ENCODE results near the gene CPO.
"Not testable (repeated sequence)": the region's sequence is repeated elsewhere in the genome, so short reads cannot be mapped to it uniquely, and the experiment has no call there.

CPO gene

GRCh38 chr2:206939340-206939739, at the start of gene CPO:
Gene CPO (plus strand): TSS chr2:206939518. CDS start chr2:206939600, 82 bp downstream.
- DNase-seq (ENCODE audit: low read depth in 2 of 2): no peak

- DNase-seq (ENCODE audit: low read depth in 2 of 2): no peak
These were observed 49.1 kb upstream of the CPO start for GRCh38 chr2:206890179-206890578.

GRCh38 chr2:206890926-206891325, 48.4 kb upstream of the CPO start:
- DNase-seq (ENCODE audit: low read depth in 2 of 2): no peak

- no peak for DNase-seq (ENCODE audit: low read depth in 2 of 2)
These were observed 24.2 kb upstream of the CPO start for GRCh38 chr2:206915121-206915520.

- DNase-seq (ENCODE audit: low read depth in 2 of 2): no peak
These were observed 21.1 kb upstream of the CPO start for GRCh38 chr2:206918263-206918662.

- no peak for DNase-seq (ENCODE audit: low read depth in 2 of 2)
These were observed 19.0 kb upstream of the CPO start for GRCh38 chr2:206920310-206920709.

- DNase-seq (ENCODE audit: low read depth in 2 of 2): no peak
These were observed 18.4 kb upstream of the CPO start for GRCh38 chr2:206920951-206921350.

- no peak for DNase-seq (ENCODE audit: low read depth in 2 of 2)
These were observed 17.8 kb upstream of the CPO start for GRCh38 chr2:206921529-206921928.

GRCh38 chr2:206935991-206936842, 3.1 kb upstream of the CPO start:
- no peak for DNase-seq (ENCODE audit: low read depth in 2 of 2)

- no peak for DNase-seq (ENCODE audit: low read depth in 2 of 2)
These were observed 2.5 kb upstream of the CPO start for GRCh38 chr2:206936843-206937230.

GRCh38 chr2:206937555-206937954, 1.8 kb upstream of the CPO start:
- DNase-seq (ENCODE audit: low read depth in 2 of 2): no peak

GRCh38 chr2:206940546-206940945, 1.2 kb downstream of the CPO start:
- no peak for DNase-seq (ENCODE audit: low read depth in 2 of 2)

- DNase-seq (ENCODE audit: low read depth in 2 of 2): no peak
These were observed 3.5 kb downstream of the CPO start for GRCh38 chr2:206942592-206943478.

GRCh38 chr2:206953404-206953803, 14.1 kb downstream of the CPO start:
- not testable (repeated sequence) for DNase-seq (ENCODE audit: low read depth in 2 of 2)

- no peak for DNase-seq (ENCODE audit: low read depth in 2 of 2)
These were observed 15.9 kb downstream of the CPO start for GRCh38 chr2:206955253-206955652.

GRCh38 chr2:206958261-206958660, 18.9 kb downstream of the CPO start:
- no peak for DNase-seq (ENCODE audit: low read depth in 2 of 2)

- no peak for DNase-seq (ENCODE audit: low read depth in 2 of 2)
These were observed 23.6 kb downstream of the CPO start for GRCh38 chr2:206962966-206963365.

GRCh38 chr2:206968134-206969086, 29.1 kb downstream of the CPO start:
- no peak for DNase-seq (ENCODE audit: low read depth in 2 of 2)

GRCh38 chr2:206969192-206969591, 29.9 kb downstream of the CPO start:
- DNase-seq (ENCODE audit: low read depth in 2 of 2): no peak

GRCh38 chr2:206970589-206971360, 31.5 kb downstream of the CPO start:
- DNase-seq (ENCODE audit: low read depth in 2 of 2): no peak

GRCh38 chr2:206971805-206972204, 32.5 kb downstream of the CPO start:
- DNase-seq (ENCODE audit: low read depth in 2 of 2): no peak
